Body of pancreas (tissue), 4 donors: ENCODE measurements around the gene HNRNPC. TPM values are rescaled to one million over a fixed set of nuclear protein-coding genes. Genes with fewer than 3 reads are reported as not detected.

ENCODE experiments used
- ATAC-seq: fragments of 150-250 bp; one replicate; pipeline ENCODE4 v1.9.1; 2016
- DNase-seq, 4 donors: peaks; one replicate each; pipeline ENCODE4 v3.0.0-alpha.2; 2019
- H3K27ac ChIP-seq, 4 donors: fragments of 200-600 bp; sonication (generic); 1 replicate in 3 of 4; 2 replicates in 1 of 4; pipeline versions ENCODE4 v1.5.1 to v1.6.1; 2016 to 2019; ENCODE audit warnings: mild to moderate bottlenecking in 1 of 4, mixed read lengths in 1 of 4, moderate library complexity in 1 of 4
- H3K27me3 ChIP-seq, 2 donors: fragments of 200-600 bp; sonication (generic); one replicate each; pipeline ENCODE4 v1.6.0; 2016; ENCODE audit warnings: mild to moderate bottlenecking in 1 of 2
- H3K36me3 ChIP-seq, 2 donors: fragments of 200-600 bp; sonication (generic); replicated peaks in 1 of 2; 2 replicates each; pipeline ENCODE4 v1.5.1; 2016; ENCODE audit warnings: low read depth in 2 of 2; ENCODE audit not compliant: insufficient read depth in 1 of 2
- H3K4me1 ChIP-seq: fragments of 200-600 bp; sonication (generic); one replicate; pipeline ENCODE4 v1.6.0; 2016
- H3K4me3 ChIP-seq, 2 donors: fragments of 200-600 bp; sonication (generic); 1 replicate in 1 of 2; 2 replicates in 1 of 2; pipeline ENCODE4 v1.5.1; 2016 to 2019
- H3K9me3 ChIP-seq, 3 donors: fragments of 200-600 bp; sonication (generic); 1 replicate in 2 of 3; 2 replicates in 1 of 3; pipeline ENCODE4 v1.5.1; 2016
- POLR2A ChIP-seq, 3 donors: fragments of 450-650 bp; IDR thresholded peaks; one replicate each; pipeline ENCODE4 v1.6.1; 2016; ENCODE audit warnings: antibody characterized with exemption in 3 of 3, mild to moderate bottlenecking in 2 of 3
- WGBS, 2 donors: methylation state at CpG; one replicate each; pipeline ENCODE4 v1.1.5; 2017; 5-methylcytosine and 5-hydroxymethylcytosine counted together
- intact Hi-C: fragments of 100-400 bp; cut with DNase I; formaldehyde crosslinking; loops from one replicate; pipeline ENCODE4 v1.15.1; 2023
- total RNA-seq, 2 donors: library from RNA; depleted of rRNA; stranded (reverse); fragments of >200 nt; gene quantifications; one replicate each; pipeline ENCODE4 v1.1.0, GENCODE V29; 2016
- TF ChIP-seq, protein P1 (sequence below), 7 experiments: fragments of 450-650 bp in 4 of 7; fragments of 200-600 bp in 3 of 7; sonication (generic) in 3 of 7; IDR thresholded peaks; one replicate each; pipeline ENCODE4 v1.5.1; 2016 to 2019; ENCODE audit warnings: antibody characterized with exemption in 7 of 7

The HNRNPC gene
- total RNA-seq, 2 donors from 2014 or later = 245 to 251 TPM

DNA sequence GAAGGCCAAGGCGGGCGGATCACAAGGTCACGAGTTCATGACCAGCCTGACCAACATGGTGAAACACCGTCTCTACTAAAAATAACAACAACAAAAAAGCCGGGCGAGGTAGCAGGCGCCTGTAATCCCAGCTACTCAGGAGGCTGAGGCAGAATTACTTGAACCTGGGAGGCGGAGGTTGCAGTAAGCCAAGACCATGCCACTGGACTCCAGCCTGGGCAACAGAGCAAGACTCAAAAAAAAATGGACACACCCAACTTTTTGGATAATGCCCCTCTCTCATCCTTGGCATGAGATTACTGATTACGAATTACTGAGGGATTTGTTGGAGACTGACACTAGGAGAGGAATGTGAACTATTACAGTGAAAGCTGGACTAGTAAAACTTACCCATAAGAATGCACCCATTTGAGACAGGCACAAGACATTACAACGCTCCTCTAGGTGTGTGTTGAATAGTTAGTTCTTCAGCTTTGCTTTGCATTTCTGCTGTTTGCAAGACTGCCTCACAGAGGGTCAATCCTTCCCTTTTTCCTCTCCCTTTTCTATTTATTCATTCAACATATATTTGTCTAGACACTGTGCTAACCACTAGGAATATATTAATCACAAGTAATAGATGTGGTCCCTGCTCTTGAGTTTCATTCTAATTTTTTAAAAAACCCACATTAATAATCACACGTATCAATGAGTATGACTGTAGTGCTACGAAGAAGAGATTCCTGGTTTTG is 67.3 kb downstream of the HNRNPC start:
- Histone ChIP-seq H3K9me3 (no peaks in the 10 kb centered on the region), H3K4me3 (no peak overlapping the region), H3K4me1 (no peaks in the 10 kb centered on the region), H3K27ac (no peak overlapping the region), H3K36me3 (peaks cover 0 to 2% of the 10 kb centered on the region in 2 donors), H3K27me3 (no peaks in the 10 kb centered on the region)
- no peak for DNase-seq
- TF ChIP-seq POLR2A (IDR thresholded peaks at IDR 0.05) = no peak
- TF ChIP-seq, protein P1, sequence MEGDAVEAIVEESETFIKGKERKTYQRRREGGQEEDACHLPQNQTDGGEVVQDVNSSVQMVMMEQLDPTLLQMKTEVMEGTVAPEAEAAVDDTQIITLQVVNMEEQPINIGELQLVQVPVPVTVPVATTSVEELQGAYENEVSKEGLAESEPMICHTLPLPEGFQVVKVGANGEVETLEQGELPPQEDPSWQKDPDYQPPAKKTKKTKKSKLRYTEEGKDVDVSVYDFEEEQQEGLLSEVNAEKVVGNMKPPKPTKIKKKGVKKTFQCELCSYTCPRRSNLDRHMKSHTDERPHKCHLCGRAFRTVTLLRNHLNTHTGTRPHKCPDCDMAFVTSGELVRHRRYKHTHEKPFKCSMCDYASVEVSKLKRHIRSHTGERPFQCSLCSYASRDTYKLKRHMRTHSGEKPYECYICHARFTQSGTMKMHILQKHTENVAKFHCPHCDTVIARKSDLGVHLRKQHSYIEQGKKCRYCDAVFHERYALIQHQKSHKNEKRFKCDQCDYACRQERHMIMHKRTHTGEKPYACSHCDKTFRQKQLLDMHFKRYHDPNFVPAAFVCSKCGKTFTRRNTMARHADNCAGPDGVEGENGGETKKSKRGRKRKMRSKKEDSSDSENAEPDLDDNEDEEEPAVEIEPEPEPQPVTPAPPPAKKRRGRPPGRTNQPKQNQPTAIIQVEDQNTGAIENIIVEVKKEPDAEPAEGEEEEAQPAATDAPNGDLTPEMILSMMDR (IDR thresholded peaks at IDR 0.05) = no peak
- intact Hi-C loops = no loop called here
- whole genome bisulfite sequencing, 2 donors = 77 to 79% methylated on average over 12 of the region's 12 CpGs
- no peak for ATAC-seq

DNA sequence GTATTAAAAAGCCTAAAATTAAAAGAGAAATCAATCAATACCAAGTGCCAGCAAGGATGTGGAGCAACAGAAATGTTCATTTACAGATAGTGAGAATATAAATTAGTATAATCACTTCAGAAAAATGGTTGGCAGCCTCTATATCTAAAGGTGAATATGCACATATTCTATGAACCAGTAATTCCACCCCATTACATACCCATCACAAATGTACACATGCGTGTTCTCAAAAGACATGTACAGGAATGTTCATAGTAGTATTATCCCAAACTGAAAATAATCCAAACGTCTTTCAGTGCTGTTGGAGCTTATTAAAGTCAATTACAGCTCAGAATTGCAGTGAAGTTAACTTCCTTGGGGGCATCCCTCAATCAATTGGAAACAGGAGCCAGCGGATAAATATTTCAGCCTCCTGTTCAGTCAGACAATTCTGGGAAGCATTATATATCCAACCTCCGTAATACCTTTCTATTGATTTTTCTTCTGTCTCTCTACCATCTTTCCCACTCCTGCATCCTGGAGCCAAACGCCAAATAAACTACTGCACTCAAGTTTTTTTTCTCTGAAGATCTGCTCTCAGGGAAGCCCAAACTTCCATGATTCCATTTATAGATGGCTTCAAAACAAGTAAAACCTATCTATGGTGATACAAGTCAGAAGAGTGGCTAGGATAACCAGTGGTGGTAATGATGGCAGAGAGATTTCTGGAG is 68.3 kb downstream of the HNRNPC start:
- TF ChIP-seq, protein P1 (IDR thresholded peaks at IDR 0.05) = no peak
- TF ChIP-seq POLR2A (IDR thresholded peaks at IDR 0.05) = no peak
- DNase-seq (no peak), ATAC-seq (no peak)
- H3K27ac ChIP-seq = no peak overlapping the region
- H3K9me3 ChIP-seq = no peaks in the 10 kb centered on the region
- intact Hi-C loops = no loop called here
- H3K36me3 ChIP-seq = no peaks in the 10 kb centered on the region
- H3K4me1 ChIP-seq = no peaks in the 10 kb centered on the region
- no peaks in the 10 kb centered on the region for H3K27me3 ChIP-seq
- H3K4me3 ChIP-seq = no peak overlapping the region
- WGBS, 2 donors = 49 to 59% methylated on average over 5 of the region's 5 CpGs

DNA sequence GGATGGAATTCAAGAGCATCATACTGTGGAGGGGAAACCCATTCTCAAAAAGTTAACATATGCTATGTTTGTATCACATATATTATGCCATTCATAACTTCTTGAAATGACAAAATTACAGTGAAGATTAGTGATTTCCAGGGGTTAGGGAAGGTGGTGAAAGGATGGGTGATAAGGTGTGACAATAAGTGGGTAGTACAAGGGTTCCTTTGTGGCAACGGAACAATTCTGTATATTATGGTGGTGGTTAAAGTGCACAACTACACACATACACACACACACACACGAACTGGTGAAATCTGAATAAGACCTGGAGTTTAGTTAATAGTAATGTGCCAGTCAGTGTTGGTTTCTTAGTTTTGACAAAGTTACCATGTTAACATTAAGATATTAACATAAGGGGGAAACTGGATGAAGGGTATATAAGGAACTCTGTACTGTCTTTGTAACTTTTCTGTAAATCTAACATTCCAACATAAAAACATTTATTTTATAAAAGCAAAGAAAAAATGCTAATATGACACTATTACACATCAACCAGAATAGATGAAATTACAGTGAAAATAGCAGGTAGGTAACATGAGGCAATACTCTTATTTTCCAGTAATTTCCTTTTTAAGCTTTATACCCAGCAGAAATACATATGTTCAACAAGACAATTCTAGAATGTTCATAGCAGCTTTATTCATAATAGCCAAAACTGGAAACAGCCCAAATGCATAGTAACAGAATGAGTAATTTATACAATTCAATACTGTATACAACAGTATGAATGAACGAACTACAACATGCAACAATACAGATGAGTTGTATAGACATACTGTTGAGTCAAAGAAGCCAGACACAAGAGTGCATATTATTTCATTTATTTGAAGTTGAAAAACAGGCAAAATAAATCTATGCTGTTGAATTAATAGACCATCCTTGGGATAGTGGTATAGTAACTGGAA is 69.4 kb downstream of the HNRNPC start:
- no peak for DNase-seq
- intact Hi-C loops = no loop called here
- TF ChIP-seq POLR2A (IDR thresholded peaks at IDR 0.05) = no peak
- TF ChIP-seq, protein P1 (IDR thresholded peaks at IDR 0.05) = no peak
- WGBS, 2 donors = 56 to 61% methylated on average over 3 of the region's 3 CpGs
- Histone ChIP-seq H3K27ac (no peak overlapping the region), H3K36me3 (no peaks in the 10 kb centered on the region), H3K27me3 (no peaks in the 10 kb centered on the region), H3K9me3 (no peaks in the 10 kb centered on the region), H3K4me1 (no peaks in the 10 kb centered on the region), H3K4me3 (no peak overlapping the region)
- no peak for ATAC-seq

DNA sequence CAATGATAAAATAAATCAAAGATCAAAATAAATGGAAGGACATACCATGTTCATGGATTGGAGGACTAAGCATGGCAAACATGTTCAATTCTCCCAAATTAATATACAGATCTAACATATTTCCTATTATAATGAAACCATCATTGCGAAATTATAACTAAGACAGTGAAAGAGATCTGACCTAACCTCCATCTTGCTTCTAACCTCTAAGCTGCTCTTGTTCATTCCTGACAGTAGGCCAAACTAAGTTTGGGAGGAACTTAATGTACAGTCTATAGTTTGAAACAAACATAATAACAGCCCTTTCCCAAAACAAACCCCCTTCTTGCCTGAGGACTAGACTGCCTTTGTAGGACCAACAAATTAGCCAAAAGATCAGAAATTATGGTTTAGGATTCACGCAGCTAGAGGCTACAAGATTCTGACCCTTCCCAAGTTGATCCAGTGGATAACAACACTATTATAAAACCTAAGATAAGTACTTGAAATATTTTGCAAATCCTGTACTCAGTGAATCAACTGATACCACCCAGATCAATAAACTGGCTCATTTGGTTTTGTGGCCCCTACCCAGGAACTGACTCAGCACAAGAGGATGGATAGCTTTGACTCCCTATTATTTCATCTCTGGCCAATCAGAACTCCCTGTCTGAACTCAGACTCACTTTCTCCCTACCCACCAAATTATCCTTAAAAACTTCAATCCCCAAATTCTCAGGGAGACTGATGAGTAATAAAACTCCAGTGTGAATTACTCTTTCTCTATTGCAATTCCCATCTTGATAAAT is 71.6 kb downstream of the HNRNPC start:
- no peaks in the 10 kb centered on the region for H3K36me3 ChIP-seq
- no peaks in the 10 kb centered on the region for H3K4me1 ChIP-seq
- 85 to 87% methylated on average over 2 of the region's 2 CpGs for WGBS, 2 donors
- H3K9me3 ChIP-seq = no peaks in the 10 kb centered on the region
- no peak for ATAC-seq
- TF ChIP-seq POLR2A (IDR thresholded peaks at IDR 0.05) = no peak
- TF ChIP-seq, protein P1 (IDR thresholded peaks at IDR 0.05) = no peak
- H3K4me3 ChIP-seq = no peak overlapping the region
- no peak for DNase-seq
- no peaks in the 10 kb centered on the region for H3K27me3 ChIP-seq
- intact Hi-C loops = no loop called here
- H3K27ac ChIP-seq = no peak overlapping the region
